ENCODE data around the gene SYCE1L.
"Not testable (repeated sequence)": the region's sequence is repeated elsewhere in the genome, so short reads cannot be mapped to it uniquely, and the experiment has no call there.

The SYCE1L gene

GRCh38 chr16:77199211-77199610 is at the start of gene SYCE1L:
Gene SYCE1L, plus strand, starts transcription at chr16:77199408. Its CDS starts 44 bp downstream, at chr16:77199452.
- no peak for DNase-seq (ENCODE audit: low spot score)

- DNase-seq (ENCODE audit: low spot score), result no peak
Observed at GRCh38 chr16:77157346-77158058, 41.7 kb upstream of the SYCE1L start.

GRCh38 chr16:77158293-77158692 is 40.9 kb upstream of the SYCE1L start:
- DNase-seq (ENCODE audit: low spot score), result no peak

GRCh38 chr16:77165006-77165405 is 34.2 kb upstream of the SYCE1L start:
- no peak for DNase-seq (ENCODE audit: low spot score)

- not testable (repeated sequence) for DNase-seq (ENCODE audit: low spot score)
Observed at GRCh38 chr16:77165536-77166236, 33.5 kb upstream of the SYCE1L start.

GRCh38 chr16:77166726-77167125 is 32.5 kb upstream of the SYCE1L start:
- no peak for DNase-seq (ENCODE audit: low spot score)

- no peak for DNase-seq (ENCODE audit: low spot score)
Observed at GRCh38 chr16:77168901-77169300, 30.3 kb upstream of the SYCE1L start.

- peak; percentile 54 for DNase-seq (ENCODE audit: low spot score)
Observed at GRCh38 chr16:77169650-77170236, 29.5 kb upstream of the SYCE1L start.

GRCh38 chr16:77170805-77171204 is 28.4 kb upstream of the SYCE1L start:
- no peak for DNase-seq (ENCODE audit: low spot score)

- DNase-seq (ENCODE audit: low spot score), result peak; percentile 53
Observed at GRCh38 chr16:77171745-77172635, 27.2 kb upstream of the SYCE1L start.

- DNase-seq (ENCODE audit: low spot score), result no peak
Observed at GRCh38 chr16:77172951-77173350, 26.3 kb upstream of the SYCE1L start.

- no peak for DNase-seq (ENCODE audit: low spot score)
Observed at GRCh38 chr16:77183137-77183536, 16.1 kb upstream of the SYCE1L start.

GRCh38 chr16:77186298-77186697 is 12.9 kb upstream of the SYCE1L start:
- DNase-seq (ENCODE audit: low spot score), result not testable (repeated sequence)

GRCh38 chr16:77190190-77190477 is 9.1 kb upstream of the SYCE1L start:
- DNase-seq (ENCODE audit: low spot score), result no peak

- DNase-seq (ENCODE audit: low spot score), result peak; percentile 94
Observed at GRCh38 chr16:77190478-77191258, 8.5 kb upstream of the SYCE1L start, which contains the start of gene MON1B. Gene MON1B, plus strand, starts transcription at chr16:77191190. Its CDS starts 296 bp downstream, at chr16:77191486.

GRCh38 chr16:77191259-77191969 is 7.8 kb upstream of the SYCE1L start:
- DNase-seq (ENCODE audit: low spot score), result peak; percentile 36

- DNase-seq (ENCODE audit: low spot score), result no peak
Observed at GRCh38 chr16:77193377-77193776, 5.8 kb upstream of the SYCE1L start.

- DNase-seq (ENCODE audit: low spot score), result no peak
Observed at GRCh38 chr16:77194295-77195231, 4.6 kb upstream of the SYCE1L start.

- DNase-seq (ENCODE audit: low spot score), result no peak
Observed at GRCh38 chr16:77195411-77195810, 3.8 kb upstream of the SYCE1L start.

- no peak for DNase-seq (ENCODE audit: low spot score)
Observed at GRCh38 chr16:77197747-77198146, 1.5 kb upstream of the SYCE1L start.

Measured in D341Med (cell line).